T1000 (cell line): ENCODE results near the gene NUP214.
"Not testable (repeated sequence)": the region's sequence is repeated elsewhere in the genome, so short reads cannot be mapped to it uniquely, and the experiment has no call there.

Source experiments
- DNase-seq: peaks from one replicate; lab custom pipeline; 2025; ENCODE audit warnings: mixed read lengths; lab: John Stamatoyannopoulos, UW

The NUP214 gene

DNA sequence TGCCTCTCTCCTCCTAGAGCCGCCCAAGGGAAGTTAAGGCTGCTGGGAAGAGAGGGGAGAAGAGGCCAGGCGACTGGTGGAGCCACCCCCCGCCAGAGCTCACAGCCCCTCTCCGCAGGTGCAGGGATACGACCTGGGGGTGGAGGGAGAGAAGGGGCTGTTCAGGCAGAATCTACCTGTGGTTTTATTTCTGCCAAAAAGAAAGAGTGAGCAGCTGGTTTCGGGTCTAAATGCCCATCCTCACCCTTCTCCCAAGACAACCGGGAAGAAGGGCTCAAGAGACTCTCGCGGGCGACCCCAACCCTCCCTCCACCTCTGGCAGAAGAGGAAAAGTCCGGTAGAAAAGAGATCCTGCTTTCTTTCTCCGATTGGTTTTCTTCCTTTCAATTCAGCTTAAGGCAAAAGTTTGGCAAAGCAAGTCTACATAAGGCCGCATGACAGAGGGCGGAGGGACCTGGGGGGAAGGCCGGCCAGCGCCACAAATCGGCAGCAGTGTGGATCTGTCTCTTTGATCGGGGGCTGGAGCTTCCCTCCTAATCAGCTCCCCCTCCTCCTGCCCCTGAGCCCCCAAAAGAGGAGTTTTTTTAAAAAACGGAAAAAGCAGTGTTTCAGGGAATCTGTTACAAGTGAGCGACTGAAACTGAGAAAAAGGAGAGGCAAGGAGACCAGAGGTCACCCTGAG is 134.7 kb downstream of the NUP214 start:
- no peak for DNase-seq

- DNase-seq = no peak
These were observed 135.5 kb downstream of the NUP214 start for GRCh38 chr9:131260751-131261452.

GRCh38 chr9:131262327-131263032 is 137.1 kb downstream of the NUP214 start:
- no peak for DNase-seq

GRCh38 chr9:131263033-131263343 is 137.6 kb downstream of the NUP214 start:
- DNase-seq = not testable (repeated sequence)

- DNase-seq = no peak
These were observed 138.3 kb downstream of the NUP214 start for GRCh38 chr9:131263701-131264100.

GRCh38 chr9:131264231-131264630 is 138.8 kb downstream of the NUP214 start:
- DNase-seq = no peak

- DNase-seq = no peak
These were observed 141.2 kb downstream of the NUP214 start for GRCh38 chr9:131266266-131267229.

- DNase-seq = no peak
These were observed 145.0 kb downstream of the NUP214 start for GRCh38 chr9:131270171-131271015.

- not testable (repeated sequence) for DNase-seq
These were observed 145.6 kb downstream of the NUP214 start for GRCh38 chr9:131271016-131271273.

DNA sequence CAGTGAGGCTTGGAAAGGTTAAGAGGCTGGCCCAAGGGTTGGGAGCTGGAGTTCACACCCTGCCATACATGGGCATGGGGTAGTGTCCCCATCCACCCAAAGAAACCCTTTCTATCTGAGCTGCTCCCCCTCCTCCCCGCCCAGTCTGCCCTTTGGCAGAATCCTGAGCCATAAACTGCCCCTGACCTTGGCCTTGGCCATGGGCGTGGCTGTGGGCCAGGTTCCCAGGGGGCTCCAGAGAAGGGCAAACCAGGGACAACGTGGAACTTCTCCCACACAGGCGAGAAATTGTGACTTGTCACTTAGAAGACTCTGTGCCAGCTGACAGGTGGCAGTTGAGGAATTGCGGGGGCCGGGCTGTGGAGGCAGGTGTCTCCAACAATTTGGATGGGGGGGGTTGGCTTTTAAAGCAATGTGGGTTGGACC is 146.1 kb downstream of the NUP214 start:
- no peak for DNase-seq

GRCh38 chr9:131272212-131272611 is 146.8 kb downstream of the NUP214 start:
- DNase-seq = no peak

DNA sequence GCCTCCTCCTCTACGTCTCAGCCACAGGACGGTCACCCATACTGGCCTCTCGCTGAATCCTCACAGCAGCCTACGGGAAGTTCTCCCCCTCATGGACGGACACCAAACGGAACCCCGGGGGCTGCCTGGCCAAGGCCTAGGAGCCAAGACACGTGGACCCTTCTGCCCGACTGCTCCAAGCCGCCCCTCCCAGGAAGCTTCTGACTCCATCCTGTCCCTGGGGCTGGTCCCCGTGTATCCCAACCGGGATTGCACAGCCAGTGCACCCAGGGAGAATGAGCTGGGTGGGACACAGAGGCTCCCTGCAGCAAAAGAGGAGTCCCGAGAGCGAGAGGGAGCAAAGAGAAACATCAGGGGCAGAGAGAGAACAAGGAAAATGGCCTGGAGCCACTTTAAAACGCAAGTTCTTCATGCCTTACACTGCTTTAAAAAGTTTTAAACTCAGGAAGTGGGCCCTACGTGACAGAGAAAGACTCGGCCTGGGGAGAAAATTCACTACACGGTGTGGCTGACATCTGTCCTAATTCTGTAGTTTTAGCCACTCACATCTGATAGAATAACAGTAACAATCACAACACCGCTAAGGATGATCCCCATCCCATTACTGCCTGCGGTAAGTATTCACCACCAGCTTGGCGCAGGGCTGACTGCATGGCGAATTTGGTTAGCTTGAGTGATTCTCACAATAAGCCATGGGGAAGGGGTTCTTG is 147.9 kb downstream of the NUP214 start:
- no peak for DNase-seq

GRCh38 chr9:131273856-131274673 is 148.7 kb downstream of the NUP214 start:
- DNase-seq = no peak

DNA sequence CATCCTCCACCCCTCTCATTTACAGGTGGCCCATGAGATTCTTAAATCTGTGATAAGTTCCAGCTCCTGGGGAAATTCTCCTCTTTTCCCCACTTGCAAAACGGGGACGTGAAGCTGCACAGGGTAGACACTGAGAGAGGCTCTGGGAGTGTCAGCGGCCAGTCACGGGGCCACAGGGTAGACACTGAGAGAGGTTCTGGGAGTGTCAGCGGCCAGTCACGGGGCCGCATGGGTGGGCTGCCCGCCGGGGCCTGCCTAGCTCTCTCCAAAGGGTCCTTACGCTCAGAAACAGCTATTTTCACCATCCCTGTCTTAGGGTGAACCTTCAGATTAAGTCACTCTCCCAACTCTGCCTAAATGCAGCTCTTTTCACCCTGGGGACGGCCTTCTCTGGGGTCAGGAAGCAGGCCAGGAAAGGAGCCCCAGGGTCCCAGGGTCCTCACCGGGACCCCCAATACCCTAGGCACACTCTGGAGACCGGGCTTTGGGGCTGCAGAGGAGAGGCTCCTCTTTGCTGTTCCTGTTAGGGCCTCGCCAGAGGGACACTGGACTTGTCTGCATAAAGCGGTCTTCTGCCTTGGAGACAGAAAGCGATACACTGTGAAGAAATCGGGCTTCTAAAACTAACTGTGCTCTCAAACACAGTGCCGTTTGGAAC is 149.4 kb downstream of the NUP214 start:
- DNase-seq = no peak

- no peak for DNase-seq
These were observed 150.1 kb downstream of the NUP214 start for GRCh38 chr9:131275332-131276093.

DNA sequence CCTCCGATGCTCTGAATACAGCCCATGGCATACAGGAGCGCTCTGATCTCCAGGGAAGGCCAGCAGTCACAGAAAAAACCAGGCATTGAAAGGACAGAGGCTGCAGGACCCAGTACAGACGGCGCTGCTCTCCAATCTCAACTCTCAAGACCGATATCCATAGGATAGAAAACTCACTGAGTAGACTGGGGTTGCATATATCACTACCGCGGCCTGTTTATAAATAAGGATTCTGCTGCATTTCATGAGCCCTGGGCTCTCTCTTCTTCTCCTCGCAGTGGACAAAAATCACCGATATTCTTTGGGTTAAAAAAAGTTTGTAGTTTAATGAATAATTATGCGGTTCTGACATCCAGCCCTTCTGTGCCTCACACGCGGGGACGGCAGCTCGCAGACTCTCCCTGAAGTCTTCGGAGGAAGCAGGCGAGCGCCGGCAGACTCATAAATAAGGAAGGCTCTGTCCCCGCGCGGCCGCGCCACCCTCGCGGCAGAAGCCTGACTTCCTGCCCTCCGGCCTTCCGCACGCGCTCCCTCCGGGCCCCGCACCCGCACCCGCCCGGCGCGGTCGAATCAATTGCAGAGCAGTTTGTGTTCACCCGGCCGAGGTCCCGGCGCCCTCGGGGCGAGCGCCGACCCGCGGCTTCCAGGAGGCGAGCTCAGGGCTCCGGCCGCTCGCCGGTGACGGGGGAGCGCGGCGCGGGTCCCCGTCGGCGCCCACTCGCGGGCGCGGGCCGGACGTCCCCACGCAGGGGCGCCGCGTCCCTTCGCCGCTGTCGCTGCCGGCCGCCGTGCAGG is 150.9 kb downstream of the NUP214 start, which contains the start of gene FAM78A:
Gene FAM78A, minus strand, starts transcription at position 417 of the 795 bp plus-strand sequence. Its CDS starts 331 bp downstream, at position 86.
- no peak for DNase-seq

GRCh38 chr9:131276891-131277286 is 151.5 kb downstream of the NUP214 start:
- no peak for DNase-seq
